Keratinocyte (primary cell): ENCODE measurements around the gene C20orf173.

Source experiments
- CTCF ChIP-seq, 3 experiments: IDR thresholded peaks in 1 of 3; conservative IDR thresholded peaks in 1 of 3; optimal IDR thresholded peaks in 1 of 3; 2 replicates in 2 of 3; 3 replicates in 1 of 3; pipeline versions ENCODE3 to v1.5.1; 2011; ENCODE audit warnings: low read length in 3 of 3, mild to moderate bottlenecking in 3 of 3, moderate library complexity in 2 of 3, control low read depth in 1 of 3, inconsistent platforms in 1 of 3; ENCODE audit not compliant: insufficient read depth in 2 of 3; ENCODE audit errors: extremely low read depth in 1 of 3
- EZH2 ChIP-seq: IDR thresholded peaks from one replicate; pipeline ENCODE4 v1.6.1; 2012; ENCODE audit warnings: inconsistent platforms, mild to moderate bottlenecking, low read length, moderate library complexity

- TF ChIP-seq CTCF (optimal IDR thresholded peaks at IDR 0.05 in 1 of 3, IDR thresholded peaks at IDR 0.05 in 1 of 3, conservative IDR thresholded peaks at IDR 0.05 in 1 of 3; ENCODE audit: extremely low read depth in 1 of 3, insufficient read depth in 2 of 3, low read length in 3 of 3) (no peak), EZH2 (no peak)
These were observed 31.1 kb upstream of the C20orf173 start for GRCh38 chr20:35560541-35560940.
